Measurements from ENCODE around the gene TOX3. TPM values are rescaled to one million over a fixed set of nuclear protein-coding genes. Genes with fewer than 3 reads are reported as not detected.

TOX3 gene
- polyA plus RNA-seq, 1 of the 3 experiments (the other 2 are of a cell fraction), result not detected

GRCh38 chr16:52407778-52408177, 139.2 kb downstream of the TOX3 start:
- WGBS (ENCODE audit: low lambda C conversion rate), result 0% methylated on average over 1 of the region's 1 CpG
- CTCF ChIA-PET, result no interaction called here
- TF ChIP-seq YY1 (IDR thresholded peaks at IDR 0.05; ENCODE audit: low read depth), result no peak
- no peak for TF ChIP-seq NFIC (IDR thresholded peaks at IDR 0.05; ENCODE audit: borderline replicate concordance)
- no peak for TF ChIP-seq FOXJ3 (CRISPR knock-in tag; IDR thresholded peaks at IDR 0.05)
- no peak for TF ChIP-seq MXI1 (IDR thresholded peaks at IDR 0.05; ENCODE audit: low read depth, low read length)
- no peak for TF ChIP-seq REST (IDR thresholded peaks at IDR 0.05; ENCODE audit: low read depth, low read length)

GRCh38 chr16:52405441-52405840, 141.5 kb downstream of the TOX3 start:
- H3K27ac ChIP-seq (ENCODE audit: low read depth in 2 of 2, low read length in 1 of 2), result no peak overlapping the region
- 14% methylated on average over 1 of the region's 1 CpG for WGBS (ENCODE audit: low lambda C conversion rate)
- ChIA-PET CTCF (no interaction called here), POLR2A (no interaction called here)
- H3K9me2 ChIP-seq, result no peaks in the 10 kb centered on the region; the same call in 1 of the 2 replicates
- no peaks in the 10 kb centered on the region for H3F3A ChIP-seq (replicated peaks; ENCODE audit: insufficient read depth)
- TF ChIP-seq SMC3 (IDR thresholded peaks at IDR 0.05; ENCODE audit: low read depth, low read length) (no peak), GATA2 (CRISPR knock-in tag; IDR thresholded peaks at IDR 0.05) (no peak)
- H3K9ac ChIP-seq, result no peak overlapping the region
- no peak for DNase-seq
- H3K4me1 ChIP-seq (ENCODE audit: control insufficient read depth in 1 of 2, insufficient read depth in 2 of 2, low read depth in 1 of 2, low read length in 1 of 2), result no peaks in the 10 kb centered on the region
- no peak overlapping the region for H2AFZ ChIP-seq (ENCODE audit: low read depth)
- H3K79me2 ChIP-seq (ENCODE audit: insufficient read depth), result no peaks in the 10 kb centered on the region
- no peaks in the 10 kb centered on the region for H4K20me1 ChIP-seq (ENCODE audit: insufficient read depth)
- H3K36me3 ChIP-seq (replicated peaks in 1 of 2; ENCODE audit: control insufficient read depth in 1 of 2, insufficient read depth in 2 of 2, low read length in 1 of 2), result no peaks in the 10 kb centered on the region
- H3K4me2 ChIP-seq, result no peak overlapping the region
- H3K4me3 ChIP-seq (ENCODE audit: low read depth in 2 of 2, low read length in 1 of 2), result no peak overlapping the region
- H3K27me3 ChIP-seq (ENCODE audit: insufficient read depth), result no peaks in the 10 kb centered on the region
- no peaks in the 10 kb centered on the region for H3K9me3 ChIP-seq

More at GRCh38 chr16:52407778-52408177, 139.2 kb downstream of the TOX3 start:
- POLR2A ChIA-PET, result no interaction called here
- H3K4me2 ChIP-seq, result no peak overlapping the region
- no peak for DNase-seq
- no peak overlapping the region for H3K27ac ChIP-seq (ENCODE audit: low read depth in 2 of 2, low read length in 1 of 2)
- H3K4me1 ChIP-seq (ENCODE audit: control insufficient read depth in 1 of 2, insufficient read depth in 2 of 2, low read depth in 1 of 2, low read length in 1 of 2), result no peaks in the 10 kb centered on the region
- H3K9me2 ChIP-seq, result no peaks in the 10 kb centered on the region
- H3K27me3 ChIP-seq (ENCODE audit: insufficient read depth), result no peaks in the 10 kb centered on the region
- no peaks in the 10 kb centered on the region for H3K79me2 ChIP-seq (ENCODE audit: insufficient read depth)
- H3K9me3 ChIP-seq, result no peaks in the 10 kb centered on the region
- H2AFZ ChIP-seq (ENCODE audit: low read depth), result no peak overlapping the region
- no peak overlapping the region for H3K4me3 ChIP-seq (ENCODE audit: low read depth in 2 of 2, low read length in 1 of 2)
- no peaks in the 10 kb centered on the region for H3F3A ChIP-seq (replicated peaks; ENCODE audit: insufficient read depth)
- no peak overlapping the region for H3K9ac ChIP-seq
- no peaks in the 10 kb centered on the region for H3K36me3 ChIP-seq (replicated peaks in 1 of 2; ENCODE audit: control insufficient read depth in 1 of 2, insufficient read depth in 2 of 2, low read length in 1 of 2)
- H4K20me1 ChIP-seq (ENCODE audit: insufficient read depth), result no peaks in the 10 kb centered on the region

- H3K27me3 ChIP-seq (ENCODE audit: insufficient read depth), result no peaks in the 10 kb centered on the region
- no peaks in the 10 kb centered on the region for H3K9me3 ChIP-seq
- ChIA-PET POLR2A (no interaction called here), CTCF (no interaction called here)
- no peak overlapping the region for H3K4me3 ChIP-seq (ENCODE audit: low read depth in 2 of 2, low read length in 1 of 2)
- DNase-seq, result no peak
- no peak overlapping the region for H3K9ac ChIP-seq
- H3K27ac ChIP-seq (ENCODE audit: low read depth in 2 of 2, low read length in 1 of 2), result no peak overlapping the region
- no peaks in the 10 kb centered on the region for H3K79me2 ChIP-seq (ENCODE audit: insufficient read depth)
- H4K20me1 ChIP-seq (ENCODE audit: insufficient read depth), result no peaks in the 10 kb centered on the region
- 21% methylated on average over 2 of the region's 2 CpGs for WGBS (ENCODE audit: low lambda C conversion rate)
- no peaks in the 10 kb centered on the region for H3F3A ChIP-seq (replicated peaks; ENCODE audit: insufficient read depth)
- no peak overlapping the region for H2AFZ ChIP-seq (ENCODE audit: low read depth)
- no peaks in the 10 kb centered on the region; the same call in 1 of the 2 replicates for H3K9me2 ChIP-seq
- no peaks in the 10 kb centered on the region for H3K36me3 ChIP-seq (replicated peaks in 1 of 2; ENCODE audit: control insufficient read depth in 1 of 2, insufficient read depth in 2 of 2, low read length in 1 of 2)
- H3K4me1 ChIP-seq (ENCODE audit: control insufficient read depth in 1 of 2, insufficient read depth in 2 of 2, low read depth in 1 of 2, low read length in 1 of 2), result no peaks in the 10 kb centered on the region
- H3K4me2 ChIP-seq, result no peak overlapping the region
- TF ChIP-seq POLR2AphosphoS5 (IDR thresholded peaks at IDR 0.05; ENCODE audit: low read depth, low read length), result no peak
- TF ChIP-seq EP300 (IDR thresholded peaks at IDR 0.05; ENCODE audit: borderline replicate concordance in 1 of 2, low read depth in 1 of 2, low read length in 1 of 2), result no peak
- TF ChIP-seq CTCF (IDR thresholded peaks at IDR 0.05), result no peak
- no peak for TF ChIP-seq RCOR1 (IDR thresholded peaks at IDR 0.05; ENCODE audit: low read length)
- no peak for TF ChIP-seq ZBTB33 (IDR thresholded peaks at IDR 0.05; ENCODE audit: borderline replicate concordance, low read depth)
- TF ChIP-seq IRF3 (IDR thresholded peaks at IDR 0.05; ENCODE audit: low read depth, low read length), result no peak
- TF ChIP-seq JUND (IDR thresholded peaks at IDR 0.05), result no peak
- TF ChIP-seq FOXJ3 (CRISPR knock-in tag; IDR thresholded peaks at IDR 0.05), result no peak
- TF ChIP-seq RFX5 (IDR thresholded peaks at IDR 0.05; ENCODE audit: low read length), result no peak
Observed at GRCh38 chr16:52404546-52404945, 142.4 kb downstream of the TOX3 start.
